Fibroblast of skin of left biceps (primary cell): Measurements from ENCODE around the gene VPS54.

Experiments used
- DNase-seq, 2 experiments: peaks; one replicate each; pipeline ENCODE4 v3.0.0-alpha.2; 2013; ENCODE audit warnings: low read depth in 2 of 2

The VPS54 gene

DNA sequence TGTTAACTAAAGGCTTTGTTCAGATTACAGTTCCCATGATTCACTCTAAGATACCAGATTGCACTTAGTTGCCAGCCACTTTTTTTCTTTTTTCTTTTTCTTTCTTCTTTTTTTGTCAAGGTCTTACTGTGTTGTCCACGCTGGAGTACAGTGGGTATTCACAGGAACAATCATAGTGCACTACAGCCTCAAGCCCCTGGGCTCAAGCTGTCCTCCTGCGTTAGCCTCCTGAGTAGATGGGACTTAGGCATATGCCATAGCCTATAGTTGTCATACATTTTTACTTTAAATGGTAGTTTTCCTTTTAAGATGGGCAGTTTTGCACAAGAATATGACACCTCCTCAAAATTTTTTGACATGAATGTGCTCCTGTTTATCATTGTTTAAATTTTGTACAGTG, 175.4 kb downstream of the VPS54 start:
- DNase-seq = no peak

DNA sequence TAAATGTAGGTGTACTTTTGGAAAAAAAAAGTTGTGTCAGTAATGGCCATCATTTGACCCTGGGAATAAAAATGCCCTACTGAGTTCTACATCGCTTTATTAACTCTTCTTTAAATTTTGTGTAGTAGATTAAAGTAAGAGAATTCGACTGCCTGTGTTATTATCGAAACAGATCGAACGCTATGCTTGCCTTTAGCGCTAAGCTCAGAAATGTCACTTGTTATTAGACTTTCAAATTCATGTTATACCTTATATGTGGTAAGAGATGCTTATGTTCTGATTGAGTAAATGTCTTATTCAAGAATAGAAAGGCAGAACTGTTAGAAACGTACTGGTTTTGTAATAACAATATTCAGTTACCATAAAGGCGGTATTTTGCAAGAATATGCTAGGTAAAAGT, 176.1 kb downstream of the VPS54 start:
- no peak for DNase-seq

DNA sequence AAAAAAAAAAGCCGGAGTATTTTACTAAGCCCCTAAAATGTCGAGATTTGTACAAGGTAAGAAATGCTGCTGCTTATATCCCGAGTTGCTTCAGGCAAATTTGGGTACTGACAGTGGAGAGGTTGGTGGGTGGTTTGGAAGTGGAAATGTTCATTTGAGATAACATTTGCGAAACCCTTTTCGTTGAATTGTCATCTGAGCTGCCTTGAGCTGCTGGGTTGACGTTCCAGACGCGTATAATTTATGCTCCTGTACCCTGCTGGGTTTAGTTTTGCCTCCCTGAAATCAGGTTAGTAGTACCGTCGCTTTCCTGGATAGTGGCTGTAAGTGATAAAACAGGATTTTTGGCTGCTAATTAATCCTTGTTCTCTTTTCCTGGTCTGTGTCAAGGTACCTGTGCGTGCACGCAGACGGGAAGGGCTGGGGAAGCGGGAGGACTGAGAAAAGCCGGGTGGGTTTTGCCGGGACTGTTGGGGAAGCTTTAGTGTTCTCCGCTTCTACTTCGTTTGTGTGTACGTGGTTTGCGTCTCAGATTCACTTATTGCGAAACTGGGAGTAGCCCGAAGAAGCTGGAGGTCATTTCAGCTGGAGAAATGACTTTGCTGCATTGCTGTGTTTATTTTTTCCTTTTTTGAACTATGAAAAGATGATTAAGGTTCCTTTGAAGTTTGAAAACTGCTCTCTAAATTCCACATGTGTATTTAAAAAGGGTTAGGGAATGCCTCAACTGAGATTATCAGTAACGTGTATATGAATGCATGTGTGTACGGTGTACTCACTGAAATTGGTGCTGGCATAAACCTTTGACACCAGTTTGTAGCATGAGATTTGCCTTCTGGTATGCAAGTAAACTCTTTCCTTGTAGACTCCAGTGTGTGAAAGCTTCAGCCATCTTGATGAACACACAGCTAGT, 176.8 kb downstream of the VPS54 start:
- DNase-seq = no peak
